GM21717 (cell line): Measurements from ENCODE around the gene ADORA1.

Experiments used
- ATAC-seq: cut with Tn5 transposase; IDR thresholded peaks from one replicate; pipeline ENCODE4 v1.9.1; 2021; ENCODE audit warnings: mild to moderate bottlenecking, moderate library complexity; ENCODE audit not compliant: unreplicated experiment

The ADORA1 gene

DNA sequence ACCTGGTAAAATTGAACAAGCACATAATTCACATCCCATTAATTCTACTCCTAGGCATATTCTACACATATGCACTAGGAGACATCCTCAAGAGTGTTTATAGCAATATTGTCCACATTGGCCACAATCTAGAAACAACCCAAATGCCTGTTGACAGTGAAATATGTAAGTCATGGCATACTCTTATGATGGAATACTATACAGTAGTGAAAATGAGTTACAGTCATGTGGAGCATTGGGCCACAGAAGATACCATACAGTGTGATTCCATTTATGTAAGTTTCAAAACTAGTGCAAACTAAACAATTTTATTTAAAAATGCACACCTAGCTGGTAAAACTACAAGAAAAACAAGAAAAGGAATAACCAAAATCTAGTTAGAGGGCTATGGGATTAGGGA lies 82.8 kb downstream of the ADORA1 start:
- ATAC-seq, result no peak

DNA sequence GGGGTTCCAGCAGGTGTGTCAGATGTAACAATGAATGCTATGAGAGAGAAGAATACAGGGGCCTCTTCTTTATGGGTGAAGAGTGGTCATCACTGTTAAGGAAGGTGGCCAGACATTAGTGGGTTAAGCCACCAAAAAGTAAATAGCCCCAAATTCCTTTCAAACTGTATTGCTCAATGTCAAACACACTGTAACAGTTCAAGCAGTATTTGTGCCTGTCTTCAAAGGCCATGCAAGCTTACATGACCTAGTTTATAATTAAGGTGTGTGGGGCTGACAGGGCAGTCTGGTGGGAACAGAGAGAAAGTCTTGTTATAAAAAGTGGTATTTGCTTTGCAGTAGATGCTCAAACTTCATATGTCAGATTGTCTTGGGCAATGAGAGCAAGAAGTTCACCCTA lies 83.5 kb downstream of the ADORA1 start:
- no peak for ATAC-seq

DNA sequence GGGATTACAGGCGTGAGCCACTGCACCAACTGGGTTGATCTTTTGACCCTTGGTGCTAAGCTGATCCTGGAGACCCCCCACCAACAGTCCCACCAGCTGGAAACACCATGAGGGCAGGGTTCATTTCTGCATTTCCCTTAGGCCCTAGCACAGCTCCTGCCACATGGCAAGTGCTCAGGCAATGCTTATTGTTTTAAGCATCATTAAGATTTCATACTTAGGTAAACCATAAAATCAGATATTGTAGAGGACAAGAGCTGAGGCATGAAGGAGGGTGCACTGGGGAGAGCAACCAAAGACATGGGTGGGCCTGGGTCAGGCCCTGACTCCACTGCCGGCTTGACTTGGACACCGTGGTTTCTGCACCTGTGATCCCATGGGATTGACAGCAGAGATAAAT lies 84.3 kb downstream of the ADORA1 start:
- no peak for ATAC-seq

DNA sequence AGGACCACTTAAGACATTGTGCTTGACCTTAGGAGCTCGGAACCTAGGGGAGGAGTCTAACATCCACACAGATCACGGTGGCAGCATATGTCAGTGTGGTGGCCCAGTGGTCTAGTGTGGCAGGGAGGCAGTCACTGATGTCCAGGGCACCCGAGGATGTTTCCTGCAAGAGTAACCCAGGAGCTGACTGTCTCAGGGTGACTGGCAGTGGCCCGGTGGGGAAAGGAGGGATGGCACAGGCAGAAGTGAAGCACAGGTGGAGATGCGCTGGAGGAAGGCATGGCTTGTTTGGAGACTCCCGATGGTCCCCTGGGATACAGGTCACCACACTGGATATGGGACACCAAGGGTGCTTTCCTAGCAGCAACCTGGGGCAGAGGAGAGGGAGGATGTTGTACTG lies 85.6 kb downstream of the ADORA1 start:
- no peak for ATAC-seq

DNA sequence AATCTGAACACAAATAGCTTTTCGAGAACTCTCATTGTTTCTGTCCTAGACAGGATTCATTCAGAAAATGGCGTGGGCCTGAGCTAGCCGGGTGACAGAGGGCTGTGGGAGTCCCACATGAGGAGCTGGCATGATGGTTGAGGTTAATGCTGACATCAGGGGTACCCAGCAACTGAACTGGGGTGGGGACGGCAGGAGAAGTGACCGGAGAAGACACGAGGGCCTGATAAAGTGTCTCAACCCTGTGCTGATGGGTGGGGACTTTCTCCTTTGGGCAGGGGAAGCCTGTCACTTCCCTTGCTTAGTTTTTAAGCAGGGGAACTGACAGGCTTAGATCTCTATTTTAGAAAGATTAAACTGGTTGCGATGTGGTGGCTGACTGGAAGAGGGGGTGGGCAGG lies 87.3 kb downstream of the ADORA1 start:
- no peak for ATAC-seq

DNA sequence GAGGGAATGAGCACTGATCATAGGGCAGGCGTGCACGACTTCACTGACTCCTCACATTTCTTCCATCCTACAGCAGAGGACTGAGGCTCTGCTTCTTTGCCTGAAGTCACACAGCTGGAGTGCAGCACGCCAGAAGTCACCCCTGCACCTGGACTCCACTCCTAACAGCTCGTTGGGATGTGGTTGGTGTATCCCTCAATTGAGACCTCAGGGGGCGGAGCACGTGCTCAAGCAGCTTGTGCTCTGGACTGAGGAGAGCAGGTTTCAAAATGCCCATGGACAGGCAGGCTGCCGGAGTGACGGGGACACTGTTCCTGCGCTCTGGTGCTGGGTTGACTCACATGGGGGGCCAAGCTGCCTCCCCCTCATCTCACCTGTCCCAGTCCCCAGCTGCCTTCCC lies 88.0 kb downstream of the ADORA1 start:
- no peak for ATAC-seq

DNA sequence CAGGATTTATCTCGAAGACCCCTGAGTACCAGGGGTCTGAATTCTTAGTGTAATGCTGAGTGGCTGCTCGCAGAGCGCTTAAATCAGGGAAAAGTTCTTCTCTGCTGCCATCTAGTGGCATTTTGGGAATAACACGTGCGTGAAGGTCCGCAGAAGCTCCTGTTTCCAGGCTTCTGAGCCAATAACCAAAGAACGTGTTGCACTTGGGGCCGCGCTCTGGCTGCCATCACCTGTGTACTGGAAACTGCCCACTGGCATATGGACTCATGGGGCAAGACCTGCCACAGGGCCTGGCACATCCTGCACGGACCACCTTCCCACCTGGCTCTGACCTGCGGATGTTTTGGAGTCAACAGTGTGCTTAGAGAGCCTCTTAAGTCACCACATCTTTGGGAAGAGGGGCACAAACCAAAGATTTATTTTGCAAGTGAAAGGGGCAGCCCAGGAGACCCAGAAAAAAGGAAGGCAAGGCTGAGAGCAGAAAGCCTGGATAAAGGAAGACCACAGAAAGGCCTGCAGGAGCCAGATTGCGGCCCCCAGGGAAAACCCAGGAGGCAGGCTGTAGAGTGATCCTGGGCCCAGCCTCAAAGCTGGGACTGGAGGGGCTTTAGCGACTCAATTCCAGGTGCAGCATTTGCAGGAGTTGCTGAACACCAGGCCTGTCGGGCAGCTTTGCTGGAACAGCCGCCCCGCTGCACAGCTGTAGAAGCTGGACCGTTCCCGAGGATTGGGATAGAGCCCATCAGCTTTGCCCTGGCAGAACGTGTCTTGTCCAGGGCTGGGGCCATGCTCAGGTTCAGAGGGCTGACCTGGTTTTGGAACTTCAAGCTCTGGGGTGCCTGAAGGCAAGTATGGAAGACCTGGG lies 89.0 kb downstream of the ADORA1 start:
- no peak for ATAC-seq
